NCI-H510A treated with DMSO at 0.1 percent for 48 hours (cell line): ENCODE measurements around the gene HTT-AS.

Experiments
- DNase-seq: peaks from one replicate; lab custom pipeline; 2025; lab: John Stamatoyannopoulos, UW

Gene HTT-AS

DNA sequence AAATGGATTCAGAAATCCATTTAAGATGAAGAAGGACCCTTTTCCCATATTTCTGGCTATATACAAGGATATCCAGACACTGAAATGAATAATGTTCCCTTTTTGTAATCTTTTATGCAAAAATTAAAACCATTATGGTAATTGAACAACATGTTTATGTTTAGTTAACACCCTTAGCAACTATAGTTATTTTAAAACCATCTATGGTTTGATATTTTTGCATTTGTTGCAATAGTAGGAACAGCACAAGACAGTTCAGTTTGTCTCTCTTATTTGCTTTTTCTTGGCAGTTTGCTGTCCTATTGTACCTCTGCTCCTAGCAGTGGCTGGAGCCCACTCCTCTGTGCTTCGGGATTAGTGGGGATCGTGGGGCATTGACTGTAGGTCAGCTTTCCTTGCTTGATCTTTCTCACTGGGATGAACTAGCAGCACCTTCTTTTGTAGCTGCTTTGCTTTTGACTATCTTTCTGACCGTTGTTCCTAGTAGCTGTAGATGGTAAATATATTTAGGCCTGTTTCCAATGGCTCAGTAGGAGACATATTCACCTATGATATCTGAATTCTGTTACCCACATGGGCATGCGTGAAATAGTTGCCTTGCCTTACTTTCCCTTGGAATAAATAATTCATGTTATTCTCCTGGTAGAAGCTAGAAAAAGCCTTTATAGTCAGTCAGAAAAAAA, 12.9 kb upstream of the HTT-AS start:
- DNase-seq = no peak

DNA sequence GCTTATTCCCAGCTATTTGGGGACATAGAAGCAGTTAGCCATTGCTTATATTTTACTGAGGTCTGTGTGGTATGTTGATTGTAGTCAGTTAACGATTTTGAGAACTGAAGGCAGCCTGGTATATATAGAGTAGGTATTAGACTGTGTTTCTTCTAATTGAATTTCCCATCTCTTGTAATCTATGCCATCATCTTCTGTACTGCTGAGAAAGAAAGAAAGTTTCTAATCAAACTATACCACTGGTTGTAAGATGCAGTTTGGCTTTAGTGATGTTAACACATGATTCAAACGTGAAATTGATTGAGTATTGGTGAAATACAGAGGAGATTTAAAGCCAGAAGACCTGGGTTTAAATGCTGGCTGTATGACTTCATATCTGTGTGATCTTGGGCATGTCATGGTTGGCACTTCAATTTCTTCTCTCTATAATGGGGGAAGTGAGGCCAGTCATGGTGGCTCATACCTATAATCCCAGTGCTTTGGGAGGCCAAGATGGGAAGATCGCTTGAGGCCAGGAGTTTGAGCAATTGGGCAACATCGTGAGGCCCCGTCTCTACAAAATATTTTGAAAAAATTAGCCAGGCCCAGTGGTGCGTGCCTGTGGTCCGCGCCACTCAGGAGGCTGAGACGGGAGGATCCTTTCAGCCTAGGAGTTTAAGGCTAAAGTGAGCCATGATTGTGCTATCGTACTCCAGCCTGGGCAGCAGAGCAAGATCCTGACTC, 11.8 kb upstream of the HTT-AS start:
- DNase-seq = no peak

DNA sequence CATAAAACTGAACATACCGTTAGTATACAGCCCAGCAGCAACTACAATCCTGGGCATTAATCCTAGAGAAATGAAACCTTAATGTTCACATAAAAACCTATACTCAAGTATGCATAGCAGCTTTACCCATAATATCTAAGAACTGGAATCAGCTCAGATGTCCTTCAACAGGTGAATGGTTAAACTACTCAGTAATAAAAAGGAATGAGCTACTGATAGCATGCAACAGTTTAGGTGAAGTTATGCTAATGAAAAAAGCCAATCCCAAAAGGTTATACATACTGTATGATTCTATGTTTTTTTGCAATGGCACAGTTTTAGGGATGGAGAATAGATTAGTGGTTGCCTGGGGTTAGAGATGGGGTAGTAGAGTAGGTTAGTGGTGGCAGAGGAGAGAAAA, 9.4 kb upstream of the HTT-AS start:
- DNase-seq = no peak

DNA sequence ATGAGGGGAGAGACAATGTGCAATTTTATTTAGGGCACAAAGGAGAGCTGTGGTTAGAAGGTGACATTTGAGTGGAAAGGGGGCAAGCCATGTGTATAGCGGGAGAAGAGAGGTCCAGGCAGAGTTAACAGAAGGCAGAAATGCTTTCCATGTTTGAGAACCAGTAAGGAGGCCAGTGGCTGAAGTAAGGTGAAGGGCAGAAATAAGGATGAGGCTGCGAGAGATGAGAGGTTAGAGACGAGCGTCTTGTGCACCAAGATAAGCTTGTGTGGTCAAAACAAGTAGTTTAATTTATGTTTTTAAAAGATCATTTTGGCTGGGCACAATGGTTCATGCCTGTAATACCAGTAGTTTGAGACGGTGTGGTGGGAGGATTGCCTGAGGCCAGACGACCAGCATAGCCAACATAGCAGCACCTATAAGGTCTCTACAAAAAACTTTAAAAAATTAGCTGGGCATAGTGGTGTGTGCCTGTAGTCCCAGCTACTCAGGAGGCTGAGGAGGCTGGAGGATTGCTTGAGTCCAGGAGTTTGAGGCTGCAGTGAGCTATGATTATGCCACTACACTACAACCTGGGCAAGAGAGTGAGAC, 8.7 kb upstream of the HTT-AS start:
- DNase-seq = no peak

DNA sequence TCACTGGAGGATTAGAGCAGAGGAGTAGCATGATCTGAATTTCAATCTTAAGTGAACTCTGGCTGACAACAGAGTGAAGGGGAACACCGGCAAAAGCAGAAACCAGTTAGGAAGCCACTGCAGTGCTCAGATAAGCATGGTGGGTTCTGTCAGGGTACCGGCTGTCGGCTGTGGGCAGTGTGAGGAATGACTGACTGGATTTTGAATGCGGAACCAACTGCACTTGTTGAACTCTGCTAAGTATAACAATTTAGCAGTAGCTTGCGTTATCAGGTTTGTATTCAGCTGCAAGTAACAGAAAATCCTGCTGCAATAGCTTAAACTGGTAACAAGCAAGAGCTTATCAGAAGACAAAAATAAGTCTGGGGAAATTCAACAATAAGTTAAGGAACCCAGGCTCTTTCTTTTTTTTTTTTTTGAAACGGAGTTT, 5.4 kb upstream of the HTT-AS start:
- no peak for DNase-seq

DNA sequence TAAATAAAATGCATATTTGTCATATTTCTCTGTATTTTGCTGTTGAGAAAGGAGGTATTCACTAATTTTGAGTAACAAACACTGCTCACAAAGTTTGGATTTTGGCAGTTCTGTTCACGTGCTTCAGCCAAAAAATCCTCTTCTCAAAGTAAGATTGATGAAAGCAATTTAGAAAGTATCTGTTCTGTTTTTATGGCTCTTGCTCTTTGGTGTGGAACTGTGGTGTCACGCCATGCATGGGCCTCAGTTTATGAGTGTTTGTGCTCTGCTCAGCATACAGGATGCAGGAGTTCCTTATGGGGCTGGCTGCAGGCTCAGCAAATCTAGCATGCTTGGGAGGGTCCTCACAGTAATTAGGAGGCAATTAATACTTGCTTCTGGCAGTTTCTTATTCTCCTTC, 3.5 kb upstream of the HTT-AS start:
- DNase-seq = no peak

DNA sequence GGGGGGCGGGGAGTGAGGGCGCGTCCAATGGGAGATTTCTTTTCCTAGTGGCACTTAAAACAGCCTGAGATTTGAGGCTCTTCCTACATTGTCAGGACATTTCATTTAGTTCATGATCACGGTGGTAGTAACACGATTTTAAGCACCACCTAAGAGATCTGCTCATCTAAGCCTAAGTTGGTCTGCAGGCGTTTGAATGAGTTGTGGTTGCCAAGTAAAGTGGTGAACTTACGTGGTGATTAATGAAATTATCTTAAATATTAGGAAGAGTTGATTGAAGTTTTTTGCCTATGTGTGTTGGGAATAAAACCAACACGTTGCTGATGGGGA, 1.3 kb upstream of the HTT-AS start:
- DNase-seq = no peak

DNA sequence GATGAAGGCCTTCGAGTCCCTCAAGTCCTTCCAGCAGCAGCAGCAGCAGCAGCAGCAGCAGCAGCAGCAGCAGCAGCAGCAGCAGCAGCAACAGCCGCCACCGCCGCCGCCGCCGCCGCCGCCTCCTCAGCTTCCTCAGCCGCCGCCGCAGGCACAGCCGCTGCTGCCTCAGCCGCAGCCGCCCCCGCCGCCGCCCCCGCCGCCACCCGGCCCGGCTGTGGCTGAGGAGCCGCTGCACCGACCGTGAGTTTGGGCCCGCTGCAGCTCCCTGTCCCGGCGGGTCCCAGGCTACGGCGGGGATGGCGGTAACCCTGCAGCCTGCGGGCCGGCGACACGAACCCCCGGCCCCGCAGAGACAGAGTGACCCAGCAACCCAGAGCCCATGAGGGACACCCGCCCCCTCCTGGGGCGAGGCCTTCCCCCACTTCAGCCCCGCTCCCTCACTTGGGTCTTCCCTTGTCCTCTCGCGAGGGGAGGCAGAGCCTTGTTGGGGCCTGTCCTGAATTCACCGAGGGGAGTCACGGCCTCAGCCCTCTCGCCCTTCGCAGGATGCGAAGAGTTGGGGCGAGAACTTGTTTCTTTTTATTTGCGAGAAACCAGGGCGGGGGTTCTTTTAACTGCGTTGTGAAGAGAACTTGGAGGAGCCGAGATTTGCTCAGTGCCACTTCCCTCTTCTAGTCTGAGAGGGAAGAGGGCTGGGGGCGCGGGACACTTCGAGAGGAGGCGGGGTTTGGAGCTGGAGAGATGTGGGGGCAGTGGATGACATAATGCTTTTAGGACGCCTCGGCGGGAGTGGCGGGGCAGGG, 711 bp upstream of the HTT-AS start:
- peak; percentile 12 for DNase-seq

DNA sequence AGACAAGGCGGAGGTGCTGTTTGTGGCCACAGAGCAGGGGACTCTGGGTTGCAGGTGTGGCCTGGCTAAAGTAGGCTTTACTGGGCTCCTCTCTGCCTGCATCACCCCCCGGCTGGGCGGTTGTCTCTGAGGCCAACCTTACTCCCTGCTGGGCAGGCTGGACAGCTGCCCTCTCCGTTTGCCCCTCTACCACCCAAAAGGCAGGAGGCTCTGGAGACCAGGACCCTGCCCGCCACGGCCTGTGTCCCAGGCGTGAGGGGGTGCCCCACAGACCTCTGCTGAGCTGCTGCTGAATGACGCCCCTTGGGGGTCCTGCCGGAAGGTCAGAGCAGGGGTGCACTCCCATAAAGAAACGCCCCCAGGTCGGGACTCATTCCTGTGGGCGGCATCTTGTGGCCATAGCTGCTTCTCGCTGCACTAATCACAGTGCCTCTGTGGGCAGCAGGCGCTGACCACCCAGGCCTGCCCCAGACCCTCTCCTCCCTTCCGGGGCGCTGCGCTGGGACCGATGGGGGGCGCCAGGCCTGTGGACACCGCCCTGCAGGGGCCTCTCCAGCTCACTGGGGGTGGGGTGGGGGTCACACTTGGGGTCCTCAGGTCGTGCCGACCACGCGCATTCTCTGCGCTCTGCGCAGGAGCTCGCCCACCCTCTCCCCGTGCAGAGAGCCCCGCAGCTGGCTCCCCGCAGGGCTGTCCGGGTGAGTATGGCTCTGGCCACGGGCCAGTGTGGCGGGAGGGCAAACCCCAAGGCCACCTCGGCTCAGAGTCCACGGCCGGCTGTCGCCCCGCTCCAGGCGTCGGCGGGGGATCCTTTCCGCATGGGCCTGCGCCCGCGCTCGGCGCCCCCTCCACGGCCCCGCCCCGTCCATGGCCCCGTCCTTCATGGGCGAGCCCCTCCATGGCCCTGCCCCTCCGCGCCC, 920 bp downstream of the HTT-AS start:
- no peak for DNase-seq

DNA sequence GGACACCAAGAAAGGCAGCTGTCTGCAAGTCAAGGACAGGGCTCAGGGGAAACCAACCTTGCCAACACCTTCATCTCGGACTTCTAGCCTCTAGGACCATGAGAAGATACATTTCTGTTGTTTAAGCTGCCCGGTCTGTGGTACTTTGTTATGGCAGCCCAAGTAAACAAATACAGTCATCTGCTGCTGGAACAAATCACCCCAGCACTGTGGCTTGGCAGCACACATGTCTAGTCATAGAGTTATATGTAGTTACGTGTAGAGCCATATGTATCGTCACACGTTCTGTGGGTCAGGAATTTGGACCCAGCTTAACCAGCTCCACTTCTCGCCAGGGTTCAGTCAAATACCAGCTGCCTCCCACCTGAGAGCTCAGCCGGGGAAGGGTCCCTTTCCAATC, 2.5 kb downstream of the HTT-AS start:
- no peak for DNase-seq

DNA sequence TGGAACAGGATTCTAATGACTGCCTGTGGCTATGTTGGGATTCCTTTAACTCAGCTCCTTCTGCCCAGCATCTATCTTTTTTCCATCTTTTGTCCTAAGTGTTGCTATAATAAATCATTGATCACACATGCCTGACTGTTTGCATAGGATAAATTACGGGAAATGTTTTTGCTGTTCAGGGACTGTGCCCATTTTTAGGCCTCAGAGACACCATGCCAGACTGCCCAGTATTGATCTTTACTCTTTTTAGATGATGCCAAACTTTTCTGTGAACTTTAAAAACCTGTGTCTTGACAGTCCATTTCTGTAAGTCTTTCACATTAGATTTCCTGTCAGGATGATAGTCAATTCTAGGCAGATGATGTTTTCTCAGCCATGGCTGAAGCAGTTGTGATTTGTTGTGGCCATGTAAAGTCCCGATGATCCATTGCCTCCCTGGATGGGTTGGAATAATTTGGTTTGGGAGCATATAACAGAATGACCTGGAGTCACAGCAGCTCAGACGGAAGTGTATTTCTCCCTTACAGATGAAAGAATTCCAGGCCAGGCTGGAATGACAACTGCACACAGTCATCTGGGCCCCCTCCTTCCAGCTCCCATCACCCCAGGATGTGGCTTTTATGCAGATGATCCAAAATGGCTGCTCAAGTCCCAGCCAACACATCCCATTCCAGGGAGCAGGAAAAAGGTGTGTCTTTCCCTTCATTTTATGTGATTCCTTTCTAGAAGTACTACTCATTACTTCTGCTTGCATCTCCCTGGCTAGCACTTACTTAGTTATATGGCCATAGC, 3.4 kb downstream of the HTT-AS start:
- no peak for DNase-seq

DNA sequence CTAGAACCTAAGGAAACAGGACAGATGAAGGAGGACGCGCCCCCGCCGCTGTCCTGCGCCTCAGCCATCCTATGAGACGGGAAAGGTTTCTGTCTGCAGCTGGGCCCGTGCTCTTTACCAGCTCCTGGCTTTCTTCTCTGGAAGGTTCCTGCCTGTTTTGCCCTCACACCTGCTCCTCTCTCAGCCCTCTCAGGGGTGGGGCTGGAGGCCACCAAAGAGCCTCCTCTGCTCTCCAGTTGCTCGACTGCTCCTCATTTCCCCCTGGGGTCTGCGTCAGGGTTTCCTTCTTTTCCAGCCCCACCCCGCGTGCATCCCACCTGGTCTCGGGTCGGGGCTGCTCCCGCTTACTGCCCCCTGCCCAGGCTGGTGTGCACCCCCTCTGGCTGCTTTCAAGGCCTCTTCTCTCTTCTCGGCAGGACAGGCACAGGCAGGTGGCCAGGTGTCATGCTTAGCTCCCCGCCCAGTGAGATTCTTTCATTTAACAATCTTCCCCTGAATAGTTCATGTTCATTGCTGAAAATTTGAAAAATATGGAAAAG, 4.6 kb downstream of the HTT-AS start:
- DNase-seq = peak; percentile 38

DNA sequence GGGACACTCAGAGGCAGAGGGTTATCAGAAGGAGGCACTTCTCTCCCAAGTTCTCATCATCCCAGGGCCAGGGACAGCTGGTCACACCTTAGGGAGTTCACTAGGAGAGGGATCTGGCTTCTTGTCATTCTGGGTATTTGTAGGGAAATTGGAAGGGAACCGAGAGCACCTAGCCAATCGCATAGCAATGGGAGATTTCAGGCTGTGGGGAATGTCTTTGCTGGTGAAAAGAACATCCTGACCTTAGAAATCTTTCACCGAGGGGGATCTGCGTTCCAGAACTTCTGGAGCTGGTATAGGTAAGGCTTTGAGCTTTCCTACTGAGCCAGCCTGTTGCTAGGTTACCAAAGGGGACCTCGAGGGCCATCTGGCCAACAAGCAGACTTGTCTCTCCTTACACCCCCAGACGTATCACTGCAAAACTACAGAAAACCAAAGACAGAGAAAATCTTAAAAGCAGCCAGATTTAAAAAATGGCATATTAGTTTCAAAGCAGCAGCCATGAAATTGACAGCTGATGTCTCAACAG, 6.8 kb downstream of the HTT-AS start:
- no peak for DNase-seq

DNA sequence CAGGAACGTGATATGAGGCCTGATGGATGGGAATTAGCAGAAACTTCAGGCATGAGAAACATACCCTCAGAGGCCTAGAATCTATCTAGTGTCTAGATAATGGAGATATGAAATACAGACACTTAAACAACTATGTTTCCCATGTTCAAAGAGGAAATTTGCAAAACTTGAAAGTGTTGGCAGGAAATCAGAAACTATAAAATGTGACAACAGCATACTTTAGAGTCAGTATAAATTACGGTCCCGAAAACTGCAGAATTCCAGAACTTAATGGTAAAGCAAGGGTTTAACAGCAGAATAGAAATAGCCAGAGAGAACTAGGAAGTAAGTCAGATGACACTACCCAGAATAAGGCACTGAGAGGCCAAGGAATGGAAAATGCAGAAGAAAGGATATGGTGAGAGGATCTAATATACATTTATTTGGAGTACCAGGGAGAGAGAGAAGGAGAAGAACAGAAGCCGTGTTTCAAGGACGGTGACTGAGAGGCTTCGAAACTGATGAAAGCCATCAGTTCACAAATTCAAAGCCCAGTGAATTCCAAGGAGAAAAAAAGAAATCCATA, 7.4 kb downstream of the HTT-AS start:
- no peak for DNase-seq

DNA sequence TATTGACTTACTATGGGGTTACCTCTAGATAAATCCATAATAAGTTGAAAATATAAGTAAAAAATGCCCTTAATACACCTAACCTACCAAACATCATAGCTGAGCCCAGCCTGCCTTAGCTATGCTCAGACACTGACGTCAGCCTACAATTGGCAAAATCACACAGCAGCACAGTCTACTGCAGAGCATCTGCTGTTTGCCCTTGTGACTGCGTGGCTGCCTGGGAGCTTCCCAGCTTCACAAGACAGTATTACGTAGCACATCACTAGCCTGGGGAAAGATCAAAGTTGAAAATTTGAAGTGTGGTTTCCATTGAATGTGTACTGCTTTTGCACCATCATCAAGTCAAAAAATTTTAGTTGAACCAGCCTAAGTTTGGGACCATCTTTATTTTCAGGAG, 8.8 kb downstream of the HTT-AS start:
- DNase-seq = no peak

DNA sequence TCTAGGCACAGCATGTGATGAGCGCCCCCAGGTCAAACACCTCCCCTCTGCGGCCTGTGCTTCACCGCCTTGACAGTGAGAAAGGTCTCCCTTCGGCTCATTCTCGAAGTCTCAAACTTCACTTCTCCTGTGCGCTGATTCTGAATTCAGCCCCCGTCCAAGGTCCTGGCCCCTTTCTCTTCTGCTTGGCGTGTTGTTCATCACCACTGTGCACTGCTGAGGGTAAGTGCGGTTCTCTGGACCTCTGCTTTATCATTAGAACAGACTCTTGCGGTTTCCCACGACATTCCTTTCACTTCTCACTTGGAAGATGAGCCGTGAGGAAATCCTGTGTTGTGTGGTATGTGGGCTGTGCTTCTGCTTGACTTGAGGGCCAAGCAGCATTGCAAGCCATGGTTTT, 11.9 kb downstream of the HTT-AS start:
- DNase-seq = no peak

DNA sequence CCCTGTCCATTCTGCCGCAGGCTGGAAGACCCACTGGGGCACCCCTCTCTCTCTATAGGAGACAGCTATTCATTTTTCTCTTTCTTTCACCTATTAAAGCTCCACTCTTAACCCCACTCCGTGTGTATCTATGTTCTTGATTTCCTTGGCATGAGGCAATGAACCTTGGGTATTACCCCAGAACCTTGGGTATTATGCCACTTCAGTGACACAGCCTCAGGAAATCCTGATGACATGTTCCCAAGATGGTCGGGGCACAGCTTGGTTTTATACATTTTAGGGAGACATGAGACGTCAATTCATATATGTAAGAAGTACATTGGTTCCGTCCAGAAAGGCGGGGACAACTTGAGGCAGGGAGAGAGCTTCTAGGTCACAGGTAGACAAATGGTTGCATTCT, 13.4 kb downstream of the HTT-AS start:
- no peak for DNase-seq

DNA sequence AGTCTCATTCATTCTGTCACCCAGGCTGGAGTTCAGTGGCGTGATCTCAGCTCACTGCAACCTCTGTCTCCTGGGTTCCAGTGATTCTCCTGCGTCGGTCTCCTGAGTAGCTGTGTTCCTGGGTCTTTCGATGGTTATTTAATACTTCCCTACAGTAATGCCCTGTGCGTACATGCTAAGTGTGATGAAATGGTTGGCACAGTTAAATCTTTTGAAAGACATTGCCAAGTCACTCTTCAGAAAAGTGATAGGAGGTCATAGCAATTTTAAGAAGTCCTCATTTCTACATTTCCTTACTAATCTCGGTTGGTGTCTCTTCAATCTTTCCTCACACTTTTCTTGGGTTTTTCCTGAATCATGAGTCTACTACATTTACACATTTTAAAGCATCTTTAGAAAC, 14.4 kb downstream of the HTT-AS start:
- DNase-seq = no peak

DNA sequence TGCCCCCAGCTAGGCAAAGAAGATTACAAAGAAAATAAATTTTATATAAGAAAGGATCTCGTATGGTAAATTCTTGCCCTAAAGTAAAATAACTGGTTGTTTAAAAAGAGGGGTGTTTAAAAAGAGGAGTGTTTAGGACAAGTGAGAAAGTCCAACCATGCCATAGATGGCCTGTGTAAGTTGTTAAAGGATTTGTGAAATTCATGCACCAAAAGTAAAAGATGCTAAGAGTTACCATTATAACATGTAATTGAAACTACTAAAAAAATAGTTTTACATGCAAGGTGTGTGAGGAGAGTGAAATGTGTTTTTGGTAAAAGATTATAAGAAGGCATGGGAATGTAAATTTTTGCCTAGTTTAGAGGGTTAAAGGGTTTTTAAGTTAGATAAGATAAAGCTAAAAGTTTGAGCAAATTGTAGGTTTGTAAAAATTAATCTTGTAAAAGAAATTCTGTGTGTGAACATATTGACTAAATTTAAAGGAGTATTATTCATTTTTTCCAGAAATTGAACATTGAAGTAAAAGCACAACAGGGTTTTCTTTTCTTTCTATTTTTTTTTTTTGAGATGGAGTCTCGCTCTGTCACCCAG, 20.1 kb downstream of the HTT-AS start:
- no peak for DNase-seq
